HCT116 (cell line): Measurements from ENCODE around the gene GGCT. TPM values are rescaled to one million over a fixed set of nuclear protein-coding genes. Genes with fewer than 3 reads are reported as not detected.

Experiments
- ATAC-seq: fragments of 200-7000 bp; cut with Tn5 transposase; 2 replicates; pipeline ENCODE4 v1.9.1; 2020; ENCODE audit warnings: mild to moderate bottlenecking, moderate library complexity
- BruUV-seq: library from RNA; stranded (reverse); fragments of 400-500 nt; replicated peaks from 2 replicates; lab custom pipeline; 2021; lab: Mats Ljungman, UMichigan
- CTCF ChIA-PET: fragments of 300-600 bp; sonication (Branson Sonifier 250); formaldehyde crosslinking; loops from one replicate; lab custom pipeline; 2021; ENCODE audit warnings: antibody characterized with exemption; lab: Charles Lee
- POLR2A ChIA-PET: fragments of 300-600, 350-600 bp; sonication (Branson Sonifier 250); formaldehyde crosslinking; loops from one replicate; lab custom pipeline; 2021; ENCODE audit warnings: antibody characterized with exemption; lab: Charles Lee
- RAD21 ChIA-PET, 2 experiments: fragments of 300-600 bp; sonication (Branson Sonifier 250); formaldehyde crosslinking; loops; one replicate each; lab custom pipeline; 2023; ENCODE audit warnings: low total read pairs in 2 of 2; ENCODE audit not compliant: uncharacterized antibody in 2 of 2, unreplicated experiment in 2 of 2, low non-redundant PET in 1 of 2; lab: Charles Lee
- DNase-seq: peaks from one replicate; pipeline ENCODE4 v3.0.0-alpha.2; 2010; ENCODE audit warnings: low read depth, low spot score
- H2AFZ ChIP-seq: fragments of 200-600 bp; shearing (Covaris generic), sonication (generic); 2 replicates; pipeline ENCODE4 v1.6.1; 2017; ENCODE audit warnings: low read depth, mixed run types, mixed read lengths, antibody characterized with exemption, low read length; ENCODE audit not compliant: poor library complexity, severe bottlenecking
- H3K27ac ChIP-seq: 2 replicates; pipeline ENCODE4 v1.5.1; 2012; ENCODE audit warnings: low read depth, low read length
- H3K27me3 ChIP-seq: fragments of 200-600 bp; sonication (generic); 2 replicates; pipeline ENCODE4 v1.6.1; 2016; ENCODE audit warnings: mixed run types, low read length, mixed read lengths; ENCODE audit not compliant: insufficient read depth
- H3K36me3 ChIP-seq, 2 experiments: fragments of 200-500 bp in 1 of 2; fragments of 200-600 bp in 1 of 2; sonication (Bioruptor generic) in 1 of 2; sonication (generic) in 1 of 2; 2 replicates each; pipeline versions ENCODE4 v1.5.1 to v1.6.1; 2014 to 2016; ENCODE audit warnings: low read length in 2 of 2, inconsistent platforms in 1 of 2, mixed read lengths in 1 of 2, mixed run types in 1 of 2; ENCODE audit not compliant: insufficient read depth in 2 of 2, control insufficient read depth in 1 of 2
- H3K4me1 ChIP-seq, 2 experiments: fragments of 200-600 bp in 1 of 2; sonication (generic) in 1 of 2; 2 replicates each; pipeline versions ENCODE4 v1.5.1 to v1.6.1; 2012 to 2017; ENCODE audit warnings: low read length in 2 of 2, inconsistent platforms in 1 of 2, mild to moderate bottlenecking in 1 of 2, mixed read lengths in 1 of 2, mixed run types in 1 of 2, moderate library complexity in 1 of 2; ENCODE audit not compliant: insufficient read depth in 2 of 2, control insufficient read depth in 1 of 2
- H3K4me2 ChIP-seq: fragments of 200-600 bp; sonication (generic); 2 replicates; pipeline ENCODE4 v1.6.1; 2017; ENCODE audit warnings: mixed run types, low read length, mixed read lengths
- H3K4me3 ChIP-seq, 2 experiments: fragments of 200-600 bp in 1 of 2; sonication (generic) in 1 of 2; replicated peaks in 1 of 2; 2 replicates each; pipeline ENCODE4 v1.5.1; 2011 to 2016; ENCODE audit warnings: low read length in 2 of 2, control low read depth in 1 of 2, low read depth in 1 of 2, mild to moderate bottlenecking in 1 of 2, mixed read lengths in 1 of 2, mixed run types in 1 of 2
- H3K79me2 ChIP-seq: fragments of 200-600 bp; sonication (generic); 2 replicates; pipeline ENCODE4 v1.6.1; 2017; ENCODE audit warnings: mild to moderate bottlenecking, mixed run types, low read length, moderate library complexity, mixed read lengths; ENCODE audit not compliant: insufficient read depth
- H3K9ac ChIP-seq: fragments of 200-600 bp; sonication (generic); 2 replicates; pipeline ENCODE4 v1.6.1; 2016; ENCODE audit warnings: low read length, mixed read lengths
- H3K9me2 ChIP-seq: fragments of 200-600 bp; sonication (generic), shearing (Covaris generic); 2 replicates; pipeline ENCODE4 v1.6.1; 2017; ENCODE audit warnings: mixed run types, mild to moderate bottlenecking, moderate library complexity; ENCODE audit not compliant: insufficient read depth
- H3K9me3 ChIP-seq, 2 experiments: fragments of 200-500 bp in 1 of 2; fragments of 200-600 bp in 1 of 2; sonication (Bioruptor generic) in 1 of 2; sonication (generic) in 1 of 2; 2 replicates each; pipeline ENCODE4 v1.6.1; 2014 to 2017; ENCODE audit warnings: low read length in 2 of 2, mixed read lengths in 2 of 2, inconsistent platforms in 1 of 2, low read depth in 1 of 2, mild to moderate bottlenecking in 1 of 2, mixed run types in 1 of 2, moderate library complexity in 1 of 2; ENCODE audit not compliant: control insufficient read depth in 1 of 2, insufficient read depth in 1 of 2
- H4K20me1 ChIP-seq: fragments of 200-600 bp; sonication (generic), shearing (Covaris generic); 2 replicates; pipeline ENCODE4 v1.6.1; 2017; ENCODE audit warnings: mixed run types, mild to moderate bottlenecking, moderate library complexity; ENCODE audit not compliant: insufficient read depth
- ATF3 ChIP-seq: IDR thresholded peaks from 2 replicates; pipeline ENCODE4 v1.6.1; 2012
- CBX3 ChIP-seq: IDR thresholded peaks from 2 replicates; pipeline ENCODE4 v1.6.1; 2012; ENCODE audit warnings: low read depth
- CEBPB ChIP-seq: IDR thresholded peaks from 2 replicates; pipeline ENCODE4 v1.6.1; 2012; ENCODE audit warnings: low read depth
- EGR1 ChIP-seq: IDR thresholded peaks from 2 replicates; pipeline ENCODE4 v1.6.1; 2012; ENCODE audit warnings: low read depth
- ELF1 ChIP-seq: IDR thresholded peaks from 2 replicates; pipeline ENCODE4 v1.6.1; 2012; ENCODE audit warnings: low read depth, borderline replicate concordance
- EZH2phosphoT487 ChIP-seq: fragments of 200-600 bp; IDR thresholded peaks from 2 replicates; pipeline ENCODE4 v1.6.1; 2018; ENCODE audit warnings: antibody characterized with exemption, borderline replicate concordance
- MAX ChIP-seq: IDR thresholded peaks from 2 replicates; pipeline ENCODE4 v1.6.1; 2012
- POLR2AphosphoS5 ChIP-seq: IDR thresholded peaks from 2 replicates; pipeline ENCODE4 v1.6.1; 2011; ENCODE audit warnings: mild to moderate bottlenecking, low read depth, low read length, moderate library complexity
- REST ChIP-seq: IDR thresholded peaks from 2 replicates; pipeline ENCODE4 v1.6.1; 2012; ENCODE audit warnings: low read depth
- SP1 ChIP-seq: IDR thresholded peaks from 2 replicates; pipeline ENCODE4 v1.6.1; 2012; ENCODE audit warnings: low read depth
- SRF ChIP-seq: IDR thresholded peaks from 2 replicates; pipeline ENCODE4 v1.6.1; 2012; ENCODE audit warnings: low read depth
- TCF7L2 ChIP-seq: IDR thresholded peaks from 2 replicates; pipeline ENCODE4 v1.7.0; 2011; ENCODE audit warnings: borderline replicate concordance, inconsistent platforms; ENCODE audit not compliant: insufficient read depth, insufficient read length; ENCODE audit errors: extremely low read depth
- ZBTB33 ChIP-seq: IDR thresholded peaks from 2 replicates; pipeline ENCODE4 v1.6.1; 2011; ENCODE audit warnings: mild to moderate bottlenecking, low read length, moderate library complexity; ENCODE audit not compliant: insufficient replicate concordance; ENCODE audit errors: extremely low read depth
- ZFX ChIP-seq: fragments of 450-650 bp; IDR thresholded peaks from 2 replicates; pipeline ENCODE4 v1.6.1; 2017
- ZNF274 ChIP-seq: fragments of 200-500 bp; sonication (Bioruptor generic); IDR thresholded peaks from 2 replicates; pipeline ENCODE4 v1.6.1; 2014; ENCODE audit warnings: mild to moderate bottlenecking, low read depth, low read length, inconsistent platforms
- intact Hi-C: fragments of 100-400 bp; cut with micrococcal nuclease; formaldehyde crosslinking; loops from 2 replicates; pipeline ENCODE4 v1.10.0; 2022
- total RNA-seq: library from RNA; stranded (reverse); gene quantifications from one replicate; pipeline ENCODE4 v1.2.1, GENCODE V29; 2021; ENCODE audit not compliant: unreplicated experiment

Gene GGCT
- total RNA-seq, 1 experiment from 2014 or later, result 60.6 TPM

DNA sequence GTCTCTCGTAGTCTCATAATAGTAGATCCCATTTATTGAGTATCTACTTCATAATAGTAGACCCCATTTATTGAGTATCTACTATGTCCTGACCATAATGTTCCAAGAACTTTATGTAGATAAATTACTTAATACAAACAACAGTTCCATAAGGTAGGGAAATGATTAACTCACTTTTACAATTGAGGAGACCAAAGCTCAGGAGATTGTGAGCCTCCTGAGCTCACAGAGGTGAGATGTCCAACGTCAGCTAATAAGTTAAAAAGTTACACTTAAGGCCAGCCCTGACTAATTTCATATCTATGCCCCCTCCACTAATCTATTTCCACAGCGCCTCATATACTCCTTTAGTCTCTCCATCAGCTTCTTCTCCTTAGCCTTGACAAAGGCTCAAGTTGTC lies 17.5 kb upstream of the GGCT start:
- Histone ChIP-seq H3K9me2 (no peaks in the 10 kb centered on the region), H3K27ac (no peak overlapping the region), H2AFZ (no peak overlapping the region), H3K4me2 (no peak overlapping the region)
- RAD21 ChIA-PET, result no interaction called here
- DNase-seq, result no peak
- no peak for TF ChIP-seq POLR2AphosphoS5
- TF ChIP-seq ELF1, result no peak
- no peak for TF ChIP-seq TCF7L2
- TF ChIP-seq EZH2phosphoT487, result no peak
- no peak for TF ChIP-seq ZNF274
- no peak for TF ChIP-seq MAX
- no peak for TF ChIP-seq SP1
- TF ChIP-seq SRF, result no peak
- no peak for TF ChIP-seq ATF3
- no peak for TF ChIP-seq ZFX
- TF ChIP-seq, all 23 proteins: peak for 0
- no peaks in the 10 kb centered on the region for H3K36me3 ChIP-seq
- no peaks in the 10 kb centered on the region for H3K79me2 ChIP-seq
- no peaks in the 10 kb centered on the region; a peak in 1 of 4 replicates for H3K4me1 ChIP-seq
- ChIA-PET POLR2A (interaction anchor here (0.6 kb wide), 1 partner anchor 416 kb away, joined by 5 read pairs; no protein-coding TSS in a partner anchor), CTCF (interaction anchor here (1.8 kb wide), 1 partner anchor 42 kb away, joined by 5 read pairs; no protein-coding TSS in a partner anchor)
- H3K27me3 ChIP-seq, result no peaks in the 10 kb centered on the region
- no TSS peak for BruUV-seq
- no peak overlapping the region for H3K4me3 ChIP-seq
- intact Hi-C loops, result no loop called here
- no peaks in the 10 kb centered on the region for H3K9me3 ChIP-seq
- no peak for ATAC-seq
- H4K20me1 ChIP-seq, result no peaks in the 10 kb centered on the region
- H3K9ac ChIP-seq, result no peak overlapping the region

DNA sequence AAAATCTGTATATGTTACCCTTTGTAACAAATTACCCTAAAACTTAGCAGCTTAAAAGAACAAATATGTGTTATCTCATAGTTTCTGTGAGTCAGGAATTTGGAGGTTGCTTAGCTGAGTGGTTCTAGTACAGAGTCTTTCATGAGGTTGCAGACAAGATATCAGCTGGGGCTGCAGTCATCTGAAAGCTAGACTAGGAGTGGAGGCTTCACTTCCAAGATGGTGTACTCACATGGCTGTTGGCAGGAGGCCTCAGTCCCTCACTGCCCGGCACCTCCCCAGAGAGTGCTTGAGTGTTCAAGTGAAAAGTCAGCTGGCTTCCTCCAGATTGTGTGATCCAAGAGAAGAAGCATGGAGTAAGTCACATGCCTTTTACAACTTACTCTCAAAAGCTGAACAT lies 16.9 kb upstream of the GGCT start:
- no peaks in the 10 kb centered on the region for H3K36me3 ChIP-seq
- H4K20me1 ChIP-seq, result no peaks in the 10 kb centered on the region
- H3K9me3 ChIP-seq, result no peaks in the 10 kb centered on the region
- no peaks in the 10 kb centered on the region for H3K9me2 ChIP-seq
- ChIA-PET POLR2A (interaction anchor here (0.6 kb wide), 1 partner anchor 416 kb away, joined by 5 read pairs; no protein-coding TSS in a partner anchor), CTCF (interaction anchor here (1.8 kb wide), 1 partner anchor 43 kb away, joined by 5 read pairs; no protein-coding TSS in a partner anchor), RAD21 (no interaction called here)
- no peak for DNase-seq
- no peaks in the 10 kb centered on the region for H3K27me3 ChIP-seq
- H3K79me2 ChIP-seq, result no peaks in the 10 kb centered on the region
- no peak overlapping the region for H3K4me3 ChIP-seq
- no peak for ATAC-seq
- BruUV-seq, result no TSS peak
- H3K9ac ChIP-seq, result no peak overlapping the region
- H2AFZ ChIP-seq, result no peak overlapping the region
- H3K4me2 ChIP-seq, result no peak overlapping the region
- H3K4me1 ChIP-seq, result no peaks in the 10 kb centered on the region; a peak in 1 of 4 replicates
- intact Hi-C loops, result no loop called here
- H3K27ac ChIP-seq, result no peak overlapping the region
- TF ChIP-seq CEBPB (no peak), CBX3 (no peak), ZBTB33 (no peak), EGR1 (no peak), REST (no peak)
